ENCODE data around the gene LCN9.
"Not testable (repeated sequence)": the region's sequence is repeated elsewhere in the genome, so short reads cannot be mapped to it uniquely, and the experiment has no call there.

The LCN9 gene

GRCh38 chr9:135648494-135649410, 14.4 kb upstream of the LCN9 start:
- DNase-seq = no peak

GRCh38 chr9:135649508-135649907, 13.6 kb upstream of the LCN9 start:
- no peak for DNase-seq

GRCh38 chr9:135650408-135650807, 12.7 kb upstream of the LCN9 start:
- no peak for DNase-seq

- no peak for DNase-seq
Measured at GRCh38 chr9:135655317-135655716, 7.8 kb upstream of the LCN9 start.

GRCh38 chr9:135657416-135657815, 5.7 kb upstream of the LCN9 start:
- DNase-seq = no peak

GRCh38 chr9:135659252-135659651, 3.9 kb upstream of the LCN9 start:
- no peak for DNase-seq

GRCh38 chr9:135660407-135660806, 2.7 kb upstream of the LCN9 start:
- no peak for DNase-seq

GRCh38 chr9:135661816-135662560, 1.1 kb upstream of the LCN9 start:
- no peak for DNase-seq

GRCh38 chr9:135663451-135663770, 302 bp downstream of the LCN9 start:
- DNase-seq = no peak

GRCh38 chr9:135663857-135664256, 748 bp downstream of the LCN9 start:
- DNase-seq = no peak

GRCh38 chr9:135664266-135664665, 1.2 kb downstream of the LCN9 start:
- no peak for DNase-seq

GRCh38 chr9:135664801-135665794, 2.0 kb downstream of the LCN9 start:
- DNase-seq = no peak

- no peak for DNase-seq
Measured at GRCh38 chr9:135665795-135666189, 2.7 kb downstream of the LCN9 start.

GRCh38 chr9:135666534-135667462, 3.7 kb downstream of the LCN9 start:
- no peak for DNase-seq

- no peak for DNase-seq
Measured at GRCh38 chr9:135667463-135668001, 4.4 kb downstream of the LCN9 start.

GRCh38 chr9:135669018-135669417, 5.9 kb downstream of the LCN9 start:
- DNase-seq = not testable (repeated sequence)

- no peak for DNase-seq
Measured at GRCh38 chr9:135669616-135670285, 6.6 kb downstream of the LCN9 start.

GRCh38 chr9:135670721-135671590, 7.8 kb downstream of the LCN9 start:
- DNase-seq = no peak

- no peak for DNase-seq
Measured at GRCh38 chr9:135671591-135672041, 8.5 kb downstream of the LCN9 start.

- not testable (repeated sequence) for DNase-seq
Measured at GRCh38 chr9:135672786-135673185, 9.7 kb downstream of the LCN9 start.
